ENCODE results near the gene MAN1C1.
A peak's percentile ranks its signal among the peaks of the same experiment; 100 is the strongest.

The MAN1C1 gene

GRCh38 chr1:25821112-25821476 is 204.5 kb downstream of the MAN1C1 start:
- no peaks in the 10 kb centered on the region for H3K27me3 ChIP-seq (ENCODE audit: insufficient read depth, low read length, poor library complexity)
- peak overlapping the region; percentile 94 to 95 for H3K4me3 ChIP-seq (ENCODE audit: low read depth in 1 of 2, low read length in 2 of 2)
- TF ChIP-seq CTCF (IDR thresholded peaks at IDR 0.05; ENCODE audit: borderline replicate concordance, extremely low read depth, low read length, poor library complexity, severe bottlenecking): no peak
- TF ChIP-seq EZH2 (IDR thresholded peaks at IDR 0.05; ENCODE audit: borderline replicate concordance, low read depth, low read length, severe bottlenecking): no peak
- peaks cover 28% of the 10 kb centered on the region for H3K4me1 ChIP-seq (ENCODE audit: insufficient read depth, low read length)
- H3K9me3 ChIP-seq (ENCODE audit: insufficient read depth, low read length, severe bottlenecking): no peaks in the 10 kb centered on the region
- peaks cover 15% of the 10 kb centered on the region for H4K20me1 ChIP-seq (ENCODE audit: insufficient read depth, low read length)
- H2AFZ ChIP-seq (ENCODE audit: low read depth, low read length): peak overlapping the region; percentile 79
- H3K9ac ChIP-seq (ENCODE audit: low read depth, low read length): peak overlapping the region; percentile 95
- H3K27ac ChIP-seq (ENCODE audit: low read length): peak overlapping the region; percentile 89
- no peak for ATAC-seq (ENCODE audit: insufficient read depth, low read depth)
- H3K36me3 ChIP-seq (ENCODE audit: insufficient read depth, low read length): peaks cover 14% of the 10 kb centered on the region
- peak overlapping the region; percentile 86 for H3K4me2 ChIP-seq (ENCODE audit: insufficient read depth, low read length)
- no peak for DNase-seq
- H3K79me2 ChIP-seq (ENCODE audit: insufficient read depth, low read length): peaks cover 42% of the 10 kb centered on the region

- peaks cover 20% of the 10 kb centered on the region for H3K36me3 ChIP-seq (ENCODE audit: insufficient read depth, low read length)
- H3K27me3 ChIP-seq (ENCODE audit: insufficient read depth, low read length, poor library complexity): no peaks in the 10 kb centered on the region
- H2AFZ ChIP-seq (ENCODE audit: low read depth, low read length): no peak overlapping the region
- H3K9ac ChIP-seq (ENCODE audit: low read depth, low read length): peak overlapping the region; percentile 95
- no peak for DNase-seq
- H3K4me2 ChIP-seq (ENCODE audit: insufficient read depth, low read length): peak overlapping the region; percentile 86
- peaks cover 17% of the 10 kb centered on the region for H4K20me1 ChIP-seq (ENCODE audit: insufficient read depth, low read length)
- peak overlapping the region; percentile 89; the same call in 1 of the 2 replicates for H3K27ac ChIP-seq (ENCODE audit: low read length)
- no peaks in the 10 kb centered on the region for H3K9me3 ChIP-seq (ENCODE audit: insufficient read depth, low read length, severe bottlenecking)
- peaks cover 42% of the 10 kb centered on the region for H3K79me2 ChIP-seq (ENCODE audit: insufficient read depth, low read length)
- no peak for ATAC-seq (ENCODE audit: insufficient read depth, low read depth)
- TF ChIP-seq CTCF (IDR thresholded peaks at IDR 0.05; ENCODE audit: borderline replicate concordance, extremely low read depth, low read length, poor library complexity, severe bottlenecking): no peak
- no peak for TF ChIP-seq EZH2 (IDR thresholded peaks at IDR 0.05; ENCODE audit: borderline replicate concordance, low read depth, low read length, severe bottlenecking)
- H3K4me1 ChIP-seq (ENCODE audit: insufficient read depth, low read length): peaks cover 28% of the 10 kb centered on the region
- H3K4me3 ChIP-seq (ENCODE audit: low read depth in 1 of 2, low read length in 2 of 2): peak overlapping the region in 1 of 2 experiments; percentile 95; a peak in 2 of 4 replicates
These were observed 205.1 kb downstream of the MAN1C1 start for GRCh38 chr1:25821630-25822091.

- peaks cover 34% of the 10 kb centered on the region for H3K79me2 ChIP-seq (ENCODE audit: insufficient read depth, low read length)
- peaks cover 15% of the 10 kb centered on the region for H3K4me1 ChIP-seq (ENCODE audit: insufficient read depth, low read length)
- H3K9ac ChIP-seq (ENCODE audit: low read depth, low read length): no peak overlapping the region
- DNase-seq (no peak), ATAC-seq (ENCODE audit: insufficient read depth, low read depth) (no peak)
- no peak overlapping the region for H2AFZ ChIP-seq (ENCODE audit: low read depth, low read length)
- H3K9me3 ChIP-seq (ENCODE audit: insufficient read depth, low read length, severe bottlenecking): no peaks in the 10 kb centered on the region
- no peak overlapping the region for H3K4me2 ChIP-seq (ENCODE audit: insufficient read depth, low read length)
- peaks cover 55% of the 10 kb centered on the region for H3K36me3 ChIP-seq (ENCODE audit: insufficient read depth, low read length)
- no peak overlapping the region for H3K4me3 ChIP-seq (ENCODE audit: low read depth in 1 of 2, low read length in 2 of 2)
- no peaks in the 10 kb centered on the region for H3K27me3 ChIP-seq (ENCODE audit: insufficient read depth, low read length, poor library complexity)
- no peak overlapping the region for H3K27ac ChIP-seq (ENCODE audit: low read length)
- H4K20me1 ChIP-seq (ENCODE audit: insufficient read depth, low read length): peaks cover 17% of the 10 kb centered on the region
- no peak for TF ChIP-seq EZH2 (IDR thresholded peaks at IDR 0.05; ENCODE audit: borderline replicate concordance, low read depth, low read length, severe bottlenecking)
- TF ChIP-seq CTCF (IDR thresholded peaks at IDR 0.05; ENCODE audit: borderline replicate concordance, extremely low read depth, low read length, poor library complexity, severe bottlenecking): no peak
These were observed 209.0 kb downstream of the MAN1C1 start for GRCh38 chr1:25825605-25826004.
